Lower leg skin (tissue), 3 donors: Measurements from ENCODE around the gene EPHA4.

Experiments used
- POLR2A ChIP-seq, 2 donors: fragments of 450-650 bp; IDR thresholded peaks; one replicate each; pipeline ENCODE4 v1.6.1; 2016 to 2017; ENCODE audit warnings: antibody characterized with exemption in 2 of 2, mild to moderate bottlenecking in 1 of 2, moderate library complexity in 1 of 2
- TF ChIP-seq, protein P1 (sequence below), 3 donors: fragments of 450-650 bp; IDR thresholded peaks; one replicate each; pipeline ENCODE4 v1.5.1; 2016; ENCODE audit warnings: antibody characterized with exemption in 3 of 3, mild to moderate bottlenecking in 3 of 3, moderate library complexity in 2 of 3

DNA sequence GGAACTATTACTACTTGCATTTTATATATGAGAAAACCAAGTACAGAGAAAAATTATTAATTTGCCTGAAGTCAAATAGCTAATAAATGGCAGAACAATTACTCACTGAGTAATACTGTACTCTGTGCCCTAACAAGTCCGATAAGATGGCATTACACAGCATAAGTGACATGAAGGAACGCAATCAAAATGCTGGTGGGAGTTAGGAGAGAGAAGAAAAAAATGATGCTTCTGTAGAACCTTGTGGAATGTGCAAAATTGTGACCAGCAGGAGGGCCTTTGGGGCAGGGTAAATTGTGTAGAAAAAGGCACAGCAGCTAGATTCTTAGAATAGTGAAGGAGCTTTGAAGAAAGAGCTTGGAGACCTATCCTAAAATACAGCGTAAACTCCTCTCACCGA, 32.9 kb downstream of the EPHA4 start:
- TF ChIP-seq, protein P1, sequence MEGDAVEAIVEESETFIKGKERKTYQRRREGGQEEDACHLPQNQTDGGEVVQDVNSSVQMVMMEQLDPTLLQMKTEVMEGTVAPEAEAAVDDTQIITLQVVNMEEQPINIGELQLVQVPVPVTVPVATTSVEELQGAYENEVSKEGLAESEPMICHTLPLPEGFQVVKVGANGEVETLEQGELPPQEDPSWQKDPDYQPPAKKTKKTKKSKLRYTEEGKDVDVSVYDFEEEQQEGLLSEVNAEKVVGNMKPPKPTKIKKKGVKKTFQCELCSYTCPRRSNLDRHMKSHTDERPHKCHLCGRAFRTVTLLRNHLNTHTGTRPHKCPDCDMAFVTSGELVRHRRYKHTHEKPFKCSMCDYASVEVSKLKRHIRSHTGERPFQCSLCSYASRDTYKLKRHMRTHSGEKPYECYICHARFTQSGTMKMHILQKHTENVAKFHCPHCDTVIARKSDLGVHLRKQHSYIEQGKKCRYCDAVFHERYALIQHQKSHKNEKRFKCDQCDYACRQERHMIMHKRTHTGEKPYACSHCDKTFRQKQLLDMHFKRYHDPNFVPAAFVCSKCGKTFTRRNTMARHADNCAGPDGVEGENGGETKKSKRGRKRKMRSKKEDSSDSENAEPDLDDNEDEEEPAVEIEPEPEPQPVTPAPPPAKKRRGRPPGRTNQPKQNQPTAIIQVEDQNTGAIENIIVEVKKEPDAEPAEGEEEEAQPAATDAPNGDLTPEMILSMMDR (IDR thresholded peaks at IDR 0.05): no peak
- no peak for TF ChIP-seq POLR2A (IDR thresholded peaks at IDR 0.05)
